ENCODE results near the gene ADGRD1. TPM values are rescaled to one million over a fixed set of nuclear protein-coding genes. Genes with fewer than 3 reads are reported as not detected.

ADGRD1 gene
- total RNA-seq, 1 donor from 2014 or later = 83.6 TPM

DNA sequence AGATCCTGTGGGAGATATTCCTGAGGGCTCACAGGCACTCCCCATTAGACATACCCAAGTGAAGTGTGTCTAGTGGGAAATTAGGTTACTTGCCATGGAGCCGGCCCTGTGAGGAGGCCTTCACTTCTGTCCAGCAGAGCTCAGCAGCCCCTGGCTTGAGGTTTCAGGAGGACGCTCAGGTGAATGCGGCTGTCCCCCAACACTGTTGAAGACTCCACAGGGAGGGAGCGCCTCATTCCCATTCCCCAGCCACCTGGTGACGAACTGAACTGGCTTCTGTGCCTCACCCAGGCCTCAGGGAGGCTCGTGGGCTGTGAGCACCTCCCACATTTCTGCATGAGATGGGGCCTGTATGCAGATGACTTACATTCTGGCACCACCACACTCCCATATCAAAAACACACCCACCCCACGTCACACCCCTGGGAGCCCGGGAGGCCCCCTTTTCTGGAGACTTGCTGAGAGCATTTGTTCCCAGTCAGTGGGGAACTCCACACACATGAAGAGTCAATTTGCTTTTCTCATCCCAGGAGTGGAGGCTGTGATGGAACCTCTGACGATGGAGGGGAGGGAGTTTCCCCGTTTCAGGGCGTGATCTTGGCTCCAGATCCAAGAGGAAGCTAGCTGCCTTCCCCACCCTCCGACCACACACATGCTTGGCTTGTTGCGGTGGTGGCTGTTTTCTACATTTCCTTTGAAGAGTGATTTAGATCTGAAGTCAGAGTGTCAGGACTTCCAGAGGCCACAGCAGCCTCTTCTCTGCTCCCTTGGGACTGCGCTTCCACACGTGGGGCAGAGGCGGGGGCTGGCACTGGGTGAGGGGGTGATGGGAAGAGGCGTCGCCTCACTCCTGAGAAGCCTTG is 120.7 kb downstream of the ADGRD1 start:
- intact Hi-C loops (cut with micrococcal nuclease) = no loop called here
- DNase-seq = peak; percentile 61
- peak; percentile 81 for ATAC-seq

GRCh38 chr12:131075194-131075593 is 121.5 kb downstream of the ADGRD1 start:
- intact Hi-C loops (cut with micrococcal nuclease) = no loop called here
- DNase-seq = no peak
- ATAC-seq = no peak

GRCh38 chr12:131075611-131076010 is 121.9 kb downstream of the ADGRD1 start:
- intact Hi-C loops (cut with micrococcal nuclease) = no loop called here
- ATAC-seq (no peak), DNase-seq (no peak)

DNA sequence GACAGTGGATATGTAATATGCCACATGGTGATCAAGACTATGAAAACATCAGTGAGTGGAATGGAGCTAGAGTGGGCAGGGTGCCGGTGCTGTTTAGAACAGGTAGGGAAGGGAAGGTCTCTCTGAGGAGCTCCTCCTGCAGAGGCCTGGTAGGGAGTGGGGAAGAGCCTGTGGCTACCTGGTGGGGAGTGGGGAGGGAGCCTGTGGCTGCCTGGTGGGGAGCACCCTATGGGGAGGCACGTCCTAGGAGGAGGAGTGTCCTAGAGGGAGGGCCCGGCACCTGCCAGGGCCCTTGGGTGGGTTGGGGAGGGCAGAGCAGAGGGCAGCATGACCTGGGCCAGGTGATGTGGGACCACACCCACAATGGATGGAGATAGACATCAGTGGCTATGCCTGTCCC is 122.6 kb downstream of the ADGRD1 start:
- ATAC-seq = no peak
- DNase-seq = no peak
- intact Hi-C loops (cut with micrococcal nuclease) = no loop called here

DNA sequence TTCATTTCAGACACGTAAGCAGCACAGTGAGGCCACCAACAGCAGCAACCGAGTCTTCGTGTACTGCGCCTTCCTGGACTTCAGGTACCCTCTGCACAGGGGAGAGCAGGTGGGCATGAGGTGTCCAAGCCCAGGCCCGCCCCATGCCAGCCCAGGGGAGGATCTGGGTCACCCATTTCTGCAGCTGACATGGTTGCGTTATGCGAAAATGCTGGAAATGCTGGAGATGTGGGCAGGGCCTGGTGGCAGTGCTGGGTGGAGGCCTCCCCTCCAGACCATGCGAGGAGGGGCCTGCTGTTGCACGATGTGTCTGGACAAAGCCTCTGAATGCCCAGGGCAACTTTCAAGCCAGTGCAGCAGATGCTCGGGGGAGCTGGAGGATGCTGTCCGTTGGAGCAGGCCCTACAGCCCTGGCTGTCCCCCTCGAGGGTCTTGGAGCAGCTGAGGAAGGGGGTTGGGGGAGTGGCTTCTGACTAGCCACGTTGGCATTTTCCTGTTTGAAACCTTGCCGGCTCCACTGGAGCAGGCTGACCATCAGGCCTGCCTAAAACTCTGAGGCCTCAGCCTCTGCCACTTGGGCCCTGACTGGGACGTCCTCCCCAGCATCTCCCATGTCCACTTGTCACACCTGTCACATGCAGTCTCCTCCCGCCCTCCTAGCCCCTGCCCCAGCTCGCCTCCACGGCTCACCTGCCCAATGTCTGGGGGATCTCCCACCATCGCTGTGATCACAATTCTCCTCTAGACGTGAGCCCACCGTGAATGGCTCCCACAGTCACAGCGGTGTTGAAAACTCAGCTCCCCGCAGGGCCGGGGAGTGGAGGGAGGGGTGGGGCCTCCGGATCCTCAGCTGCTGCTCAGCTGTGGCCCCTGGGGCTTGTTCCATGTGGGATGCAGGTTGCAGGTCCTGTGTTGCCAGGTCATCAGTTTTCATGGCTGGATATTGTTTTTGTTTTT is 123.4 kb downstream of the ADGRD1 start:
- no peak for ATAC-seq
- no peak for DNase-seq
- intact Hi-C loops (cut with micrococcal nuclease) = no loop called here

DNA sequence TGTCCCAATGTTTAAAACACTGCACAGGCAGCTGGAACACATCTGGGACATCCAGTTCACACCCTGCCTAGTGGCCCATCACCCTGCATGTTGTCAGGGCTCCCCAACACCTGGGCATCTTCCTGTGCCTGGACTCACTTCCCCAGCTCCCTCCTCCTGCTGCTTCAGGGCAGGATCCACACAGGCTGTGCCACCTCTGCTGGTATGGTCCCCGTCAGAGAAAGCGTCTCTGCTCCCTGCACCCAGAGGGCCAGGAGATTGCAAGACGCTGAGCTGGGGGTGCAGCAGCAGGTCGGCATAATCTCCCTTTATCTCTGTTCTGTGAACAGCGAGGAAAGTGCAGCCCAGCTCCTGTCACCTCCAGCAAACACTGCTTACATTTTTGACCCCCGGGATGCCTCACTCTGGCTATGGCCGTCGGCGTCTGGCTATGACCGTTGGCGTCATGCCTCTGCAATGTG is 124.3 kb downstream of the ADGRD1 start:
- ATAC-seq (no peak), DNase-seq (no peak)
- intact Hi-C loops (cut with micrococcal nuclease) = no loop called here

GRCh38 chr12:131082290-131083194 is 128.8 kb downstream of the ADGRD1 start:
- ATAC-seq (no peak), DNase-seq (no peak)
- intact Hi-C loops (cut with micrococcal nuclease) = no loop called here

GRCh38 chr12:131084341-131085011 is 130.8 kb downstream of the ADGRD1 start:
- intact Hi-C loops (cut with micrococcal nuclease) = no loop called here
- DNase-seq = no peak
- ATAC-seq = no peak

DNA sequence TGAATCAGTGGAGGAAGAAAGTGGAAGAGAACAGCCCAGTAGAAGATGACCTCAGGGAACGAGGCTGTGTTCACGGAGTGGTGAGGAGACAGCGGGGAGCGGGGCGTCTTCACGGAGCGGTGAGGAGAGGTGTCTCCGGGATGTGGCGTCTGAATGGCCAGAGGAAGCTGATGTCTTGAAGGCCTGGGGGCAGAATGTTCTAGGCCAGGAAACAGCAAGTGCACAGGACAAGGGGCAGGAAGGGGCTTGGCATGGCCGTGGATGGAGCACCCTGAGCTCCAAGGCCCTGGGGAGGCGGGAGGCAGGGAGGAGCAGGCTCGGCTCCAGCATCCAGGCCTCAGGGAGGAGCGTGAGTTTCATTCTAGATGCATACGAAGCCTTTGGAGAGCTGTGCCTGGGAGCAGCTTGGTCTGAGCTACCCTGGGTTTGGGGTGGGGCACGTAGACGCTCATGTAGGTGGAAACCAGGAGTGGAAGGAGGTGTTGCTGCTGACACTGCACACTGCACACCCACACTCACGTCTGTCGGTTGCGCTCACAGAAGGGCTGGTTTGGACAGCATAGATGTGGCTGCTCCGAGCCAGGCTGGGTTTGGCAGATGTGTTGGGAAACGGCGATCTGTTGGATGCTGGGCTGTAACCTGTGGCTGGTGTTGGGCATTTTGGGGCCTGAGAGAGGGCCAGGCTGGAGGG is 131.6 kb downstream of the ADGRD1 start:
- intact Hi-C loops (cut with micrococcal nuclease) = no loop called here
- ATAC-seq (peak; percentile 52), DNase-seq (no peak)

DNA sequence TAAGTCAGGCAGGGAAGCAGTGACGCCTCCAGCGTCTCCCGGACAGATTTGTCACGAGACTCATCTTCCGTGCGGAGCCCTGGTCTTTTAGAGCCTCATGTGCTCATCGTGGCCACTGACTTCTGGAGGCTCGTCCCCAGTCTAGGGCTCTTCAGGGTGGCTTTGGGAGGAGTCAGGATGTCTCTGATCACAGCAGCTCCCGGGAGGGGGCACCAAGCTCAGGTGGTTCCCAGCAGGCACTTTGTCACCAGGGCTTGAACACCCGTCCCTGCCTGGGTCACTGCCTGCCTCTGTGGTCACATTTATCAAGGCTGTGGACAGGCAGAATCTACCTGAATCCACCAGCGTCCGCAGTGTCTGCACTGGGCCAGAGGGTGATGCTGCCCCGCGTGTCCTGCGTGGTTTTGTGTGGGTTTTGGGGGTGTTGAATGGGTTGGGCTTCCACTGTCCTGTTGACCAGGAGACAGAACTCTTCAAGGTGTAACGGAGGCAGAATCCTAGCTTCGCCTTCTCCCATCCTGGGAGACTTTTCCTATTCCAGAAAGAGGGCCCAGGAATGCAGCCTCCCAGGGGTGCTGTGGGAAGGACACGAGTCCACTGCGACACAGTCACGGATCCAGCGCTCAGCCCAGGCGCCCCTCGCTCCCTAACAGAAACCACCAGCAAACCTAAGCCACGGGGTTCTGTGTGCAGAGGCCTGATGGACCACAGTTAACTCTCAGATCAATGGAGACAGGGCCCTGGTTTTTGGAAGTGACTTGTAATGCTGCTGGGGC is 132.3 kb downstream of the ADGRD1 start:
- no peak for DNase-seq
- intact Hi-C loops (cut with micrococcal nuclease) = no loop called here
- ATAC-seq = no peak

DNA sequence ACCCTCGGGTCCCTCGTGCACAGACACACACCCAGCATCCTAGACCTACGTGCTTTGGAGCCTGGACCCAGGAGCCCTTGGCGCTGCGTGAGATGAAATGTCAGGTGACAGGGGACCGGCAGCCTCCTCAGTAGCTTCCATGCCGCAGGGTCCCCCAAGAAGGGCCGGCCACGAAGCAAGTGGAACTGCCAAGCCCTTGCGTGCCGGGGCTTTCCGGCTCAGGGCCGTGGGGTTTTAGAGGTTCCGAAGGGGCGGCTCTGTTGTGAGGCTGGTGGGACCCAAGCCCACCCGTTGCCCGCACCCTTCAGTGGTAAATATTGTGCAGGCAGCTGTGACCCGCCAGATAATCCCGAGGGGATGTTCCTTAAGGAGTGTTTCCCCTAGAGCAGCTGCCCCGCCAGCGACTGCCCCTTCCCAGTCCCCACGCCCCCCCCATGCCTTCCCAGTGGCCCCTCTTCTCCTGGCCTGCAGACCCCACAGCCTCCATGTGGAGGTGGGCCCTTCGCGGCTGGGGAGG is 133.7 kb downstream of the ADGRD1 start:
- ATAC-seq (no peak), DNase-seq (no peak)
- intact Hi-C loops (cut with micrococcal nuclease) = no loop called here

DNA sequence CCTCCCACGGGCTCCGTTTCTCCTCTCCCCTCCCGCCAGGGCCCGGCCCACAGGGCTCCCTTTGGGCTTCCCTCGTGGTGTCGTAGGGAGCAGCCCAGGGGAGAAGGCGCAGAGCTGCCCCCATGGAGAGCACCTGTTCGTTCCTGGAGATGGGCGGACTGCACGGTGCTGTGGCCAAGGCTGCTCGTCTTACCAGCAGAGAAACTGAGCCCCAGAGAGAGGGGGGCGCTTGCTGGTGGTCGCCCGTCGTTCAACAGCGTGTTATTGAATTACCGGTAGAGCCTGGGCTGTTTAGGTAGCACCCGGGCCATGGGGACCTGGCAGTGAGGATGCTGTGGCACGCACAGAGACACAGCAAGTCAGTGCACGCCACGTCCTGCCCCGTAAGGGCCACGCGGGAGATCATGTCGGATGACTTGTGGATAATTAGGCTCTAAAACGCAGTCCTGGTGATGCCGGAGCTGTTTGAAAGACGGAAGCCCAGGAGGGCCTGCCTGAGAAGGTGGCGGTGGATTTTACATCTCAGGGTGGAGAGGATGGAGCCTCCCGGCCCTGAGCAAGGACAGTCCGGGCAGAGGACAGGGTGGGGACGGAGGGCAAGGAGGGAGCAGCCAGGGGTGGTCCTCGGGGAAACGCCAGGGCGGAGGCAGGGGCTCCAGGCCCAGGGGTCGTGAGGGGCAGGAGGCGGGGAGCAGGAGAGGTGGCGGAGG is 134.4 kb downstream of the ADGRD1 start:
- intact Hi-C loops (cut with micrococcal nuclease) = no loop called here
- ATAC-seq (no peak), DNase-seq (peak; percentile 15)

GRCh38 chr12:131088701-131089530 is 135.2 kb downstream of the ADGRD1 start:
- ATAC-seq (no peak), DNase-seq (peak; percentile 20)
- intact Hi-C loops (cut with micrococcal nuclease) = no loop called here

GRCh38 chr12:131089531-131090273 is 136.0 kb downstream of the ADGRD1 start:
- peak; percentile 21 for DNase-seq
- intact Hi-C loops (cut with micrococcal nuclease) = no loop called here
- ATAC-seq = no peak
